Neural cell (in vitro differentiated cells): Measurements from ENCODE around the gene TOM1L1. TPM values are rescaled to one million over a fixed set of nuclear protein-coding genes. Genes with fewer than 3 reads are reported as not detected.

Experiments used
- H2AFZ ChIP-seq: fragments of 200-600, 300-800 bp; sonication (generic), shearing (Covaris generic); 2 replicates; pipeline ENCODE4 v1.6.0; 2014; ENCODE audit warnings: low read depth, mild to moderate bottlenecking, antibody characterized with exemption, low read length, moderate library complexity
- H3F3A ChIP-seq: fragments of 200-600 bp; shearing (Covaris generic); 2 replicates; pipeline ENCODE4 v1.6.1; 2016; ENCODE audit warnings: mild to moderate bottlenecking, moderate library complexity, mixed read lengths, antibody characterized with exemption, low read length; ENCODE audit not compliant: insufficient read depth, poor library complexity, severe bottlenecking
- H3K27ac ChIP-seq: fragments of 200-600, 300-800 bp; sonication (generic), shearing (Covaris generic); 2 replicates; pipeline ENCODE4 v1.5.1; 2014; ENCODE audit warnings: mild to moderate bottlenecking, low read length, moderate library complexity
- H3K27me3 ChIP-seq: fragments of 300-800, 200-600 bp; sonication (generic), shearing (Covaris generic); 2 replicates; pipeline ENCODE4 v1.6.0; 2014; ENCODE audit warnings: mild to moderate bottlenecking, low read depth, low read length, moderate library complexity; ENCODE audit not compliant: insufficient read depth
- H3K36me3 ChIP-seq: fragments of 300-800, 200-600 bp; sonication (generic), shearing (Covaris generic); 2 replicates; pipeline ENCODE4 v1.5.1; 2014; ENCODE audit warnings: mild to moderate bottlenecking, antibody characterized with exemption, low read length, moderate library complexity; ENCODE audit not compliant: insufficient read depth
- H3K4me2 ChIP-seq: fragments of 300-800, 200-600 bp; sonication (generic), shearing (Covaris generic); 2 replicates; pipeline ENCODE4 v1.6.0; 2014; ENCODE audit warnings: mild to moderate bottlenecking, low read length
- H3K4me3 ChIP-seq: fragments of 300-800, 200-600 bp; sonication (generic), shearing (Covaris generic); 2 replicates; pipeline ENCODE4 v1.5.1; 2014; ENCODE audit warnings: mild to moderate bottlenecking, low read length, moderate library complexity
- H3K79me2 ChIP-seq: fragments of 200-600 bp; shearing (Covaris generic); replicated peaks from 2 replicates; pipeline ENCODE4 v1.6.0; 2014; ENCODE audit warnings: mild to moderate bottlenecking, low read length, moderate library complexity; ENCODE audit not compliant: insufficient read depth
- H3K9ac ChIP-seq: fragments of 300-800, 200-600 bp; sonication (generic), shearing (Covaris generic); 2 replicates; pipeline ENCODE4 v1.6.1; 2016; ENCODE audit warnings: mild to moderate bottlenecking, low read length, mixed read lengths
- H3K9me2 ChIP-seq: fragments of 200-600 bp; shearing (Covaris generic); 2 replicates; pipeline ENCODE4 v1.6.1; 2016; ENCODE audit warnings: mild to moderate bottlenecking, low read length, mixed read lengths; ENCODE audit not compliant: insufficient read depth
- H3K9me3 ChIP-seq: fragments of 200-600, 300-800 bp; sonication (generic), shearing (Covaris generic); 2 replicates; pipeline ENCODE4 v1.6.1; 2016; ENCODE audit warnings: mild to moderate bottlenecking, mixed run types, low read length, moderate library complexity, mixed read lengths
- H4K20me1 ChIP-seq: fragments of 200-600 bp; shearing (Covaris generic); 2 replicates; pipeline ENCODE4 v1.6.1; 2016; ENCODE audit warnings: mild to moderate bottlenecking, mixed run types; ENCODE audit not compliant: insufficient read depth
- EP300 ChIP-seq: fragments of 450-650 bp; conservative IDR thresholded peaks from 2 replicates; pipeline ENCODE4 v1.6.1; 2014; ENCODE audit warnings: antibody characterized with exemption, mild to moderate bottlenecking, moderate library complexity; ENCODE audit not compliant: poor library complexity, severe bottlenecking
- EZH2 ChIP-seq: fragments of 200-600, 300-800 bp; shearing (Covaris generic), sonication (generic); IDR thresholded peaks from 2 replicates; pipeline ENCODE4 v1.6.1; 2014; ENCODE audit warnings: antibody characterized with exemption, low read length, borderline replicate concordance, mild to moderate bottlenecking; ENCODE audit not compliant: insufficient read depth, poor library complexity, severe bottlenecking
- MXI1 ChIP-seq: fragments of 450-650 bp; conservative IDR thresholded peaks from 2 replicates; pipeline ENCODE4 v1.6.1; 2014; ENCODE audit warnings: antibody characterized with exemption, mild to moderate bottlenecking; ENCODE audit not compliant: poor library complexity, severe bottlenecking
- POLR2AphosphoS5 ChIP-seq: IDR thresholded peaks from 2 replicates; pipeline ENCODE4 v1.6.1; 2012
- RAD21 ChIP-seq: fragments of 450-650 bp; conservative IDR thresholded peaks from 2 replicates; pipeline ENCODE4 v1.6.1; 2014; ENCODE audit warnings: antibody characterized with exemption, mild to moderate bottlenecking, moderate library complexity
- SMC3 ChIP-seq: fragments of 450-650 bp; conservative IDR thresholded peaks from 2 replicates; pipeline ENCODE4 v1.6.1; 2014; ENCODE audit warnings: antibody characterized with exemption, mild to moderate bottlenecking, moderate library complexity; ENCODE audit not compliant: poor library complexity
- TAF1 ChIP-seq: IDR thresholded peaks from 2 replicates; pipeline ENCODE4 v1.6.1; 2012; ENCODE audit warnings: low read depth
- polyA minus RNA-seq: library from RNA; depleted of rRNA, polyadenylated mRNA; stranded (reverse); fragments of >200 nt; gene quantifications from 2 replicates; pipeline ENCODE4 v1.2.3, GENCODE V29; 2014
- polyA plus RNA-seq: library from polyadenylated mRNA; depleted of rRNA; stranded (reverse); fragments of >200 nt; gene quantifications from 2 replicates; pipeline ENCODE4 v1.2.3, GENCODE V29; 2014
- TF ChIP-seq, protein P1 (sequence below): IDR thresholded peaks from 2 replicates; pipeline ENCODE4 v1.6.1; 2012; ENCODE audit warnings: borderline replicate concordance
- TF ChIP-seq, protein P2 (sequence below): fragments of 450-650 bp; IDR thresholded peaks from 2 replicates; pipeline ENCODE4 v1.5.1; 2014; ENCODE audit warnings: antibody characterized with exemption, mild to moderate bottlenecking, moderate library complexity; ENCODE audit not compliant: poor library complexity, severe bottlenecking

Gene TOM1L1, protein sequence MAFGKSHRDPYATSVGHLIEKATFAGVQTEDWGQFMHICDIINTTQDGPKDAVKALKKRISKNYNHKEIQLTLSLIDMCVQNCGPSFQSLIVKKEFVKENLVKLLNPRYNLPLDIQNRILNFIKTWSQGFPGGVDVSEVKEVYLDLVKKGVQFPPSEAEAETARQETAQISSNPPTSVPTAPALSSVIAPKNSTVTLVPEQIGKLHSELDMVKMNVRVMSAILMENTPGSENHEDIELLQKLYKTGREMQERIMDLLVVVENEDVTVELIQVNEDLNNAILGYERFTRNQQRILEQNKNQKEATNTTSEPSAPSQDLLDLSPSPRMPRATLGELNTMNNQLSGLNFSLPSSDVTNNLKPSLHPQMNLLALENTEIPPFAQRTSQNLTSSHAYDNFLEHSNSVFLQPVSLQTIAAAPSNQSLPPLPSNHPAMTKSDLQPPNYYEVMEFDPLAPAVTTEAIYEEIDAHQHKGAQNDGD
- polyA plus RNA-seq, result 7.4 and 13.6 TPM in 2 replicates
- 6.1 and 9.0 TPM in 2 replicates for polyA minus RNA-seq

DNA sequence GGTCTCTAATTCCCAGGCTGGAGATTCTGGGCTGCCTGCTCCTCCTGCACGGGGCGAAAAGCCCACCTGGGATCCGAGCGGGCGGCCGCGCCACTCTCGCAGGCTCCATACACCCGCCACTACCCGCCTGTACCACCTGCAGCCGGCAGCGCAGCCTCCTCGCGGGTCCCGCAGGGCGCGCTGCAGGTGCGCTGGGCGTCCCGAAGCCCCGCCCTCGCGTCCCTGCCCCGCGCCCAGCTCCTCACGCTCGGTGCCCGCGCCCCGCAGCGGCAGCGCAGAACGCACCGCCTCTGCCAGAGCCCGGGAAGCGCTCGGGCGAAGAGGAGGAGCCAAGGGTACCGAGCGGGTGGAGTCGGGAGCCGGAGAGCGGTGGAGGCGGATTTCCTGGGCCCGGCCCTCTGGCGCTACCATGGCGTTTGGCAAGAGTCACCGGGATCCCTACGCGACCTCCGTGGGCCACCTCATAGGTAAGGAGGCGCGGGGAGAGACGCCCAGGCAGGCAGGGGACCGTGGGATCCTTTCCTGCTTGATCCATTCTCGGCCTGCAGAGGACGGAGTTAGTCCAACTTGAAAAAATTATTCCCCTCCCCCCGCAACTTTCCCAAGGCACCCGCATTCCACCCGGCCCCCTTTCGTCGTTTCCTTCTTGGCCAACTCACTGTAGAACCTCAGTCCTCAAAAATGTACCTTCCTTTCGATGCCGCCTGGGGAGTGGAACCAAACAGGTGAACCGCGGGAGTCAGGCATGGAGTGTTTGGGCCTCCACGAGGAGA lies at the start of gene TOM1L1:
Gene TOM1L1, plus strand, starts transcription at position 396 of the 773 bp plus-strand sequence. Its CDS starts 14 bp downstream, at position 410.
- Histone ChIP-seq H2AFZ (peak within 1 kb of the TSS; percentile 56), H4K20me1 (no peaks in the 10 kb centered on the region), H3K9me2 (no peaks in the 10 kb centered on the region), H3K9me3 (no peaks in the 10 kb centered on the region), H3K79me2 (no peaks in the 10 kb centered on the region), H3K4me2 (peak within 1 kb of the TSS; percentile 59), H3K27ac (no peak within 1 kb of the TSS), H3K9ac (peak within 1 kb of the TSS; percentile 52), H3K27me3 (no peaks in the 10 kb centered on the region), H3K36me3 (no peaks in the 10 kb centered on the region), H3F3A (peaks cover 6% of the 10 kb centered on the region), H3K4me3 (peak within 1 kb of the TSS; percentile 70)
- TF ChIP-seq EZH2 (no peak), POLR2AphosphoS5 (no peak), TAF1 (no peak), EP300 (no peak), SMC3 (peak; percentile 56), MXI1 (peak; percentile 47), RAD21 (peak; percentile 64)
- TF ChIP-seq, protein P1, sequence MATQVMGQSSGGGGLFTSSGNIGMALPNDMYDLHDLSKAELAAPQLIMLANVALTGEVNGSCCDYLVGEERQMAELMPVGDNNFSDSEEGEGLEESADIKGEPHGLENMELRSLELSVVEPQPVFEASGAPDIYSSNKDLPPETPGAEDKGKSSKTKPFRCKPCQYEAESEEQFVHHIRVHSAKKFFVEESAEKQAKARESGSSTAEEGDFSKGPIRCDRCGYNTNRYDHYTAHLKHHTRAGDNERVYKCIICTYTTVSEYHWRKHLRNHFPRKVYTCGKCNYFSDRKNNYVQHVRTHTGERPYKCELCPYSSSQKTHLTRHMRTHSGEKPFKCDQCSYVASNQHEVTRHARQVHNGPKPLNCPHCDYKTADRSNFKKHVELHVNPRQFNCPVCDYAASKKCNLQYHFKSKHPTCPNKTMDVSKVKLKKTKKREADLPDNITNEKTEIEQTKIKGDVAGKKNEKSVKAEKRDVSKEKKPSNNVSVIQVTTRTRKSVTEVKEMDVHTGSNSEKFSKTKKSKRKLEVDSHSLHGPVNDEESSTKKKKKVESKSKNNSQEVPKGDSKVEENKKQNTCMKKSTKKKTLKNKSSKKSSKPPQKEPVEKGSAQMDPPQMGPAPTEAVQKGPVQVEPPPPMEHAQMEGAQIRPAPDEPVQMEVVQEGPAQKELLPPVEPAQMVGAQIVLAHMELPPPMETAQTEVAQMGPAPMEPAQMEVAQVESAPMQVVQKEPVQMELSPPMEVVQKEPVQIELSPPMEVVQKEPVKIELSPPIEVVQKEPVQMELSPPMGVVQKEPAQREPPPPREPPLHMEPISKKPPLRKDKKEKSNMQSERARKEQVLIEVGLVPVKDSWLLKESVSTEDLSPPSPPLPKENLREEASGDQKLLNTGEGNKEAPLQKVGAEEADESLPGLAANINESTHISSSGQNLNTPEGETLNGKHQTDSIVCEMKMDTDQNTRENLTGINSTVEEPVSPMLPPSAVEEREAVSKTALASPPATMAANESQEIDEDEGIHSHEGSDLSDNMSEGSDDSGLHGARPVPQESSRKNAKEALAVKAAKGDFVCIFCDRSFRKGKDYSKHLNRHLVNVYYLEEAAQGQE, result no peak
- TF ChIP-seq, protein P2, sequence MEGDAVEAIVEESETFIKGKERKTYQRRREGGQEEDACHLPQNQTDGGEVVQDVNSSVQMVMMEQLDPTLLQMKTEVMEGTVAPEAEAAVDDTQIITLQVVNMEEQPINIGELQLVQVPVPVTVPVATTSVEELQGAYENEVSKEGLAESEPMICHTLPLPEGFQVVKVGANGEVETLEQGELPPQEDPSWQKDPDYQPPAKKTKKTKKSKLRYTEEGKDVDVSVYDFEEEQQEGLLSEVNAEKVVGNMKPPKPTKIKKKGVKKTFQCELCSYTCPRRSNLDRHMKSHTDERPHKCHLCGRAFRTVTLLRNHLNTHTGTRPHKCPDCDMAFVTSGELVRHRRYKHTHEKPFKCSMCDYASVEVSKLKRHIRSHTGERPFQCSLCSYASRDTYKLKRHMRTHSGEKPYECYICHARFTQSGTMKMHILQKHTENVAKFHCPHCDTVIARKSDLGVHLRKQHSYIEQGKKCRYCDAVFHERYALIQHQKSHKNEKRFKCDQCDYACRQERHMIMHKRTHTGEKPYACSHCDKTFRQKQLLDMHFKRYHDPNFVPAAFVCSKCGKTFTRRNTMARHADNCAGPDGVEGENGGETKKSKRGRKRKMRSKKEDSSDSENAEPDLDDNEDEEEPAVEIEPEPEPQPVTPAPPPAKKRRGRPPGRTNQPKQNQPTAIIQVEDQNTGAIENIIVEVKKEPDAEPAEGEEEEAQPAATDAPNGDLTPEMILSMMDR, result peak; percentile 70

DNA sequence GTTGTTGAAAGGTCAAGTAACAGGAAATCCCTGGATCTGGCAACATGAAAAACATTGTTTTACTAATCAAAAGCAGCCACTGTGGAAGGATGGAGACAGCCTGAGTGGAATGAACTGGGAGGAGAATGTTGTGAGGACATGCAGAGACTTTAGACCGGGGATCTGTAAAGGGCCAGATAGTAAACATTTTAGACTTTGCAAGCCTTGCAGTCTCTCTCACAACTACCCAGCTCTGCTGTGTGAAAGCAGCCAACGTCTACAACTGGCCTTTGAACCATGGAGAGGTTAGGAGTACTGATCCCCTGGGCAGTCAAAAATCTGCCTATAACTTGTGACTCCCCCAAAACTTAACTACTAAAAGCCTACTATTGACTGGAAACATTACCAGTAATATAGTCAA lies 41.5 kb upstream of the TOM1L1 start:
- no peaks in the 10 kb centered on the region for H3K9me3 ChIP-seq
- no peak overlapping the region for H3K9ac ChIP-seq
- H3F3A ChIP-seq, result no peaks in the 10 kb centered on the region
- H3K27ac ChIP-seq, result no peak overlapping the region
- TF ChIP-seq, protein P1, result no peak
- TF ChIP-seq SMC3, result no peak
- no peak for TF ChIP-seq POLR2AphosphoS5
- TF ChIP-seq, protein P2, result no peak
- no peak for TF ChIP-seq RAD21
- no peaks in the 10 kb centered on the region for H3K27me3 ChIP-seq
- no peak overlapping the region for H3K4me2 ChIP-seq
- no peaks in the 10 kb centered on the region for H3K9me2 ChIP-seq
- no peak overlapping the region for H2AFZ ChIP-seq
- H3K4me3 ChIP-seq, result no peak overlapping the region
- no peaks in the 10 kb centered on the region for H4K20me1 ChIP-seq
- H3K36me3 ChIP-seq, result no peaks in the 10 kb centered on the region
- H3K79me2 ChIP-seq, result no peaks in the 10 kb centered on the region
